Measurements from ENCODE around the gene TSPAN16. TPM values are rescaled to one million over a fixed set of nuclear protein-coding genes. Genes with fewer than 3 reads are reported as not detected.

The TSPAN16 gene
- total RNA-seq, 2 experiments from 2014 or later = not detected

- H3K9me3 Mint-ChIP-seq = no peaks in the 10 kb centered on the region
- no peak overlapping the region for H3K27ac Mint-ChIP-seq
- no peak overlapping the region for H3K4me3 Mint-ChIP-seq
- no peaks in the 10 kb centered on the region for H3K27me3 Mint-ChIP-seq
- no peak for DNase-seq
- no peaks in the 10 kb centered on the region for H3K36me3 Mint-ChIP-seq
- H3K4me1 Mint-ChIP-seq = no peaks in the 10 kb centered on the region
These were observed 66.1 kb downstream of the TSPAN16 start for GRCh38 chr19:11361771-11362731.

GRCh38 chr19:11363881-11364280 lies 67.9 kb downstream of the TSPAN16 start:
- H3K9me3 Mint-ChIP-seq = no peaks in the 10 kb centered on the region
- no peaks in the 10 kb centered on the region for H3K4me1 Mint-ChIP-seq
- no peaks in the 10 kb centered on the region for H3K36me3 Mint-ChIP-seq
- no peak overlapping the region for H3K27ac Mint-ChIP-seq
- no peak for DNase-seq
- H3K4me3 Mint-ChIP-seq = no peak overlapping the region
- H3K27me3 Mint-ChIP-seq = no peaks in the 10 kb centered on the region

- Mint-ChIP-seq H3K27me3 (no peaks in the 10 kb centered on the region), H3K36me3 (peaks cover 3% of the 10 kb centered on the region), H3K9me3 (no peaks in the 10 kb centered on the region), H3K4me1 (no peaks in the 10 kb centered on the region), H3K4me3 (no peak overlapping the region), H3K27ac (no peak overlapping the region)
- DNase-seq = no peak
These were observed 68.4 kb downstream of the TSPAN16 start for GRCh38 chr19:11364296-11364904.

GRCh38 chr19:11364935-11365334 lies 69.0 kb downstream of the TSPAN16 start:
- no peak overlapping the region for H3K4me3 Mint-ChIP-seq
- no peaks in the 10 kb centered on the region for H3K9me3 Mint-ChIP-seq
- no peak overlapping the region for H3K27ac Mint-ChIP-seq
- no peak for DNase-seq
- peaks cover 6% of the 10 kb centered on the region for H3K36me3 Mint-ChIP-seq
- H3K4me1 Mint-ChIP-seq = no peaks in the 10 kb centered on the region
- no peaks in the 10 kb centered on the region for H3K27me3 Mint-ChIP-seq

Other genes with a start within 250 kb of the TSPAN16 start
- 10 to 100 TPM; 67.3 to 68.8 TPM for gene LDLR, start 206.7 kb upstream of the TSPAN16 start, total RNA-seq
- gene SPC24, start 140.4 kb upstream of the TSPAN16 start, total RNA-seq = 10 to 100 TPM; 54.4 TPM
- 1 to 10 TPM in 1 of 2 experiments, under 1 TPM in 1; 0.98 to 1.8 TPM for gene KANK2, start 98.6 kb upstream of the TSPAN16 start, total RNA-seq
- gene ANGPTL8, start 56.5 kb upstream of the TSPAN16 start, total RNA-seq = not detected
- 1 to 10 TPM; 3.3 to 4.8 TPM for gene DOCK6, start 33.6 kb upstream of the TSPAN16 start, total RNA-seq
- 1 to 10 TPM; 3.2 to 4.2 TPM for gene RAB3D, start 43.5 kb downstream of the TSPAN16 start, total RNA-seq
- gene TMEM205, start 50.1 kb downstream of the TSPAN16 start, total RNA-seq = 10 to 100 TPM; 20.1 to 22.5 TPM
- gene CCDC159, start 50.4 kb downstream of the TSPAN16 start, total RNA-seq = 1 to 10 TPM; 6.9 to 8.3 TPM
- gene PLPPR2, start 59.3 kb downstream of the TSPAN16 start, total RNA-seq = 1 to 10 TPM in 1 of 2 experiments, under 1 TPM in 1; 0.70 to 1.2 TPM
- gene SWSAP1, start 78.5 kb downstream of the TSPAN16 start, total RNA-seq = 1 to 10 TPM; 2.1 to 2.2 TPM
- 1 to 10 TPM; 3.6 to 4.5 TPM for gene EPOR, start 88.2 kb downstream of the TSPAN16 start, total RNA-seq
- not detected for gene RGL3, start 123.2 kb downstream of the TSPAN16 start, total RNA-seq
- under 1 TPM; 0.27 to 0.32 TPM for gene ODAD3, start 139.0 kb downstream of the TSPAN16 start, total RNA-seq
- 100 to 1,000 TPM; 212 to 222 TPM for gene PRKCSH, start 139.5 kb downstream of the TSPAN16 start, total RNA-seq
- not detected for gene ELAVL3, start 184.9 kb downstream of the TSPAN16 start, total RNA-seq
- 10 to 100 TPM; 12.9 to 13.1 TPM for gene ZNF653, start 209.7 kb downstream of the TSPAN16 start, total RNA-seq
- 10 to 100 TPM; 46.7 to 51.7 TPM for gene ECSIT, start 233.0 kb downstream of the TSPAN16 start, total RNA-seq
- under 1 TPM in 1 of 2 experiments, not detected in 1; 0.36 TPM for gene CNN1, start 242.7 kb downstream of the TSPAN16 start, total RNA-seq

All from activated naive CD8-positive, alpha-beta T cell treated with anti-CD3 and anti-CD28 coated beads for 36 hours (primary cell).